ENCODE results near the gene FRMPD4.
A peak's percentile ranks its signal among the peaks of the same experiment; 100 is the strongest.

FRMPD4 gene

GRCh38 chrX:12681047-12681446 lies 542.8 kb downstream of the FRMPD4 start:
- DNase-seq: no peak

- DNase-seq: no peak
Measured at GRCh38 chrX:12685541-12685940, 547.3 kb downstream of the FRMPD4 start.

GRCh38 chrX:12686331-12686730 lies 548.1 kb downstream of the FRMPD4 start:
- DNase-seq: no peak

- no peak for DNase-seq
Measured at GRCh38 chrX:12690646-12691045, 552.4 kb downstream of the FRMPD4 start.

- no peak for DNase-seq
Measured at GRCh38 chrX:12693754-12694153, 555.5 kb downstream of the FRMPD4 start.

GRCh38 chrX:12700745-12701144 lies 562.5 kb downstream of the FRMPD4 start:
- DNase-seq: no peak

- DNase-seq: peak; percentile 3
Measured at GRCh38 chrX:12701628-12702027, 563.4 kb downstream of the FRMPD4 start.

- no peak for DNase-seq
Measured at GRCh38 chrX:12702509-12703091, 564.3 kb downstream of the FRMPD4 start.

GRCh38 chrX:12704706-12705105 lies 566.4 kb downstream of the FRMPD4 start:
- no peak for DNase-seq

GRCh38 chrX:12709047-12709446 lies 570.8 kb downstream of the FRMPD4 start:
- DNase-seq: no peak

- DNase-seq: no peak
Measured at GRCh38 chrX:12711435-12712040, 573.3 kb downstream of the FRMPD4 start.

- DNase-seq: no peak
Measured at GRCh38 chrX:12716574-12716973, 578.3 kb downstream of the FRMPD4 start.

- DNase-seq: no peak
Measured at GRCh38 chrX:12719837-12720236, 581.6 kb downstream of the FRMPD4 start.

- DNase-seq: no peak
Measured at GRCh38 chrX:12721042-12721441, 582.8 kb downstream of the FRMPD4 start.

GRCh38 chrX:12722314-12722713 lies 584.0 kb downstream of the FRMPD4 start:
- DNase-seq: no peak

GRCh38 chrX:12741416-12741815 lies 603.1 kb downstream of the FRMPD4 start:
- no peak for DNase-seq

- no peak for DNase-seq
Measured at GRCh38 chrX:12747433-12747832, 609.2 kb downstream of the FRMPD4 start.

- no peak for DNase-seq
Measured at GRCh38 chrX:12751887-12752286, 613.6 kb downstream of the FRMPD4 start.

GRCh38 chrX:12753366-12753765 lies 615.1 kb downstream of the FRMPD4 start:
- no peak for DNase-seq

- DNase-seq: no peak
Measured at GRCh38 chrX:12758291-12758690, 620.0 kb downstream of the FRMPD4 start.

GRCh38 chrX:12767856-12768255 lies 629.6 kb downstream of the FRMPD4 start:
- no peak for DNase-seq

- DNase-seq: no peak
Measured at GRCh38 chrX:12768491-12768890, 630.2 kb downstream of the FRMPD4 start.

GRCh38 chrX:12770440-12770839 lies 632.2 kb downstream of the FRMPD4 start:
- DNase-seq: no peak

GRCh38 chrX:12771445-12772069 lies 633.3 kb downstream of the FRMPD4 start:
- no peak for DNase-seq

Measured in amniotic stem cell (primary cell).